ENCODE data around the gene HBQ1.
A peak's percentile ranks its signal among the peaks of the same experiment; 100 is the strongest.

HBQ1 gene

GRCh38 chr16:187330-187729 is 7.1 kb downstream of the HBQ1 start:
- DNase-seq (ENCODE audit: low spot score): no peak
- in situ Hi-C loops (cut with MboI; ENCODE audit: low pct_unique_long_range_greater_than_20kb, low sequenced_read_pairs, unreplicated experiment): no loop called here
- TF ChIP-seq CTCF (IDR thresholded peaks at IDR 0.05; ENCODE audit: extremely low read depth, insufficient read depth, missing control alignments): no peak

GRCh38 chr16:188674-189073 is 8.4 kb downstream of the HBQ1 start:
- TF ChIP-seq CTCF (IDR thresholded peaks at IDR 0.05; ENCODE audit: extremely low read depth, insufficient read depth, missing control alignments): peak; percentile 37
- in situ Hi-C loops (cut with MboI; ENCODE audit: low pct_unique_long_range_greater_than_20kb, low sequenced_read_pairs, unreplicated experiment): no loop called here
- DNase-seq (ENCODE audit: low spot score): no peak

- no peak for TF ChIP-seq CTCF (IDR thresholded peaks at IDR 0.05; ENCODE audit: extremely low read depth, insufficient read depth, missing control alignments)
- DNase-seq (ENCODE audit: low spot score): no peak
- in situ Hi-C loops (cut with MboI; ENCODE audit: low pct_unique_long_range_greater_than_20kb, low sequenced_read_pairs, unreplicated experiment): no loop called here
These were observed 9.4 kb downstream of the HBQ1 start for GRCh38 chr16:189604-190186.

GRCh38 chr16:191831-192230 is 11.6 kb downstream of the HBQ1 start:
- in situ Hi-C loops (cut with MboI; ENCODE audit: low pct_unique_long_range_greater_than_20kb, low sequenced_read_pairs, unreplicated experiment): no loop called here
- no peak for DNase-seq (ENCODE audit: low spot score)

GRCh38 chr16:192686-193085 is 12.4 kb downstream of the HBQ1 start:
- in situ Hi-C loops (cut with MboI; ENCODE audit: low pct_unique_long_range_greater_than_20kb, low sequenced_read_pairs, unreplicated experiment): no loop called here
- no peak for DNase-seq (ENCODE audit: low spot score)

More at GRCh38 chr16:191831-192230, 11.6 kb downstream of the HBQ1 start:
- TF ChIP-seq CTCF (IDR thresholded peaks at IDR 0.05; ENCODE audit: extremely low read depth, insufficient read depth, missing control alignments): no peak

GRCh38 chr16:193441-193840 is 13.2 kb downstream of the HBQ1 start:
- in situ Hi-C loops (cut with MboI; ENCODE audit: low pct_unique_long_range_greater_than_20kb, low sequenced_read_pairs, unreplicated experiment): no loop called here
- no peak for TF ChIP-seq CTCF (IDR thresholded peaks at IDR 0.05; ENCODE audit: extremely low read depth, insufficient read depth, missing control alignments)
- DNase-seq (ENCODE audit: low spot score): no peak

More at GRCh38 chr16:192686-193085, 12.4 kb downstream of the HBQ1 start:
- no peak for TF ChIP-seq CTCF (IDR thresholded peaks at IDR 0.05; ENCODE audit: extremely low read depth, insufficient read depth, missing control alignments)

All from GM13977 (cell line).